GM23338 (cell line): Measurements from ENCODE around the gene PITX1. TPM values are rescaled to one million over a fixed set of nuclear protein-coding genes. Genes with fewer than 3 reads are reported as not detected.

Source experiments
- ATAC-seq: fragments of 200-7000 bp; cut with Tn5 transposase; 3 replicates; pipeline ENCODE4 v1.9.1; 2020
- DNase-seq: peaks from one replicate; pipeline ENCODE4 v3.0.0-alpha.2; 2015; ENCODE audit warnings: low spot score
- H2AFZ ChIP-seq: fragments of 200-600 bp; sonication (generic); 2 replicates; pipeline ENCODE4 v1.8.0; 2016; ENCODE audit warnings: antibody characterized with exemption, mild to moderate bottlenecking, moderate library complexity
- H3F3A ChIP-seq: fragments of 200-600 bp; sonication (generic); replicated peaks from 2 replicates; pipeline ENCODE4 v1.8.0; 2017; ENCODE audit warnings: antibody characterized with exemption, mixed run types, low read depth
- H3K27ac ChIP-seq: fragments of 200-600 bp; sonication (generic); 2 replicates; pipeline ENCODE4 v1.6.1; 2016; ENCODE audit warnings: low read depth
- H3K27me3 ChIP-seq: fragments of 200-600 bp; sonication (generic); 2 replicates; pipeline ENCODE4 v1.8.0; 2016; ENCODE audit warnings: mild to moderate bottlenecking, mixed run types, moderate library complexity; ENCODE audit not compliant: insufficient read depth
- H3K36me3 ChIP-seq: fragments of 200-600 bp; sonication (generic); 2 replicates; pipeline ENCODE4 v1.8.0; 2016; ENCODE audit warnings: mild to moderate bottlenecking; ENCODE audit not compliant: insufficient read depth
- H3K4me1 ChIP-seq: fragments of 200-600 bp; sonication (generic); 2 replicates; pipeline ENCODE4 v1.8.0; 2016; ENCODE audit warnings: mild to moderate bottlenecking, moderate library complexity; ENCODE audit not compliant: insufficient read depth
- H3K4me2 ChIP-seq: fragments of 200-600 bp; sonication (generic); 2 replicates; pipeline ENCODE4 v1.7.1; 2017; ENCODE audit warnings: mixed run types
- H3K4me3 ChIP-seq: fragments of 200-600 bp; sonication (generic); 2 replicates; pipeline ENCODE4 v1.6.1; 2016; ENCODE audit warnings: mixed run types
- H3K79me2 ChIP-seq: fragments of 200-600 bp; sonication (generic); replicated peaks from 2 replicates; pipeline ENCODE4 v1.8.0; 2017; ENCODE audit warnings: mild to moderate bottlenecking; ENCODE audit not compliant: insufficient read depth
- H3K9me2 ChIP-seq: fragments of 200-600 bp; sonication (generic); 2 replicates; pipeline ENCODE4 v1.8.0; 2017; ENCODE audit not compliant: insufficient read depth
- H4K20me1 ChIP-seq: fragments of 200-600 bp; sonication (generic); replicated peaks from 2 replicates; pipeline ENCODE4 v1.8.0; 2017; ENCODE audit warnings: mild to moderate bottlenecking; ENCODE audit not compliant: insufficient read depth
- H3K27ac Mint-ChIP-seq: 2 replicates; pipeline ENCODE4 v1.8.0; 2020; ENCODE audit warnings: inconsistent platforms, mild to moderate bottlenecking, moderate library complexity, mixed read lengths
- H3K27me3 Mint-ChIP-seq: 3 replicates; pipeline ENCODE4 v1.8.0; 2022; ENCODE audit warnings: low read depth, mild to moderate bottlenecking, moderate library complexity, mixed read lengths, inconsistent platforms; ENCODE audit not compliant: insufficient read depth, poor library complexity
- H3K36me3 Mint-ChIP-seq: 3 replicates; pipeline ENCODE4 v1.8.0; 2021; ENCODE audit warnings: low read depth, mild to moderate bottlenecking, inconsistent platforms, moderate library complexity, mixed read lengths
- H3K4me1 Mint-ChIP-seq: 3 replicates; pipeline ENCODE4 v1.8.0; 2020; ENCODE audit warnings: mild to moderate bottlenecking, inconsistent platforms, mixed read lengths
- H3K4me3 Mint-ChIP-seq: 3 replicates; pipeline ENCODE4 v1.8.0; 2021; ENCODE audit warnings: moderate library complexity, mild to moderate bottlenecking, inconsistent platforms, mixed read lengths
- H3K9me3 Mint-ChIP-seq: 3 replicates; pipeline ENCODE4 v1.8.0; 2020; ENCODE audit warnings: moderate library complexity, mild to moderate bottlenecking, inconsistent platforms, mixed read lengths
- CREB1 ChIP-seq: fragments of 250-450 bp; sonication (Bioruptor Pico); IDR thresholded peaks from 2 replicates; pipeline ENCODE4 v1.5.0; 2020; ENCODE audit warnings: low read depth, mild to moderate bottlenecking, moderate library complexity
- EZH2 ChIP-seq: fragments of 200-600 bp; sonication (generic); IDR thresholded peaks from one replicate; pipeline ENCODE4 v1.8.0; 2017; ENCODE audit warnings: antibody characterized with exemption, mild to moderate bottlenecking, low read depth; ENCODE audit not compliant: unreplicated experiment
- EZH2phosphoT487 ChIP-seq: fragments of 200-600 bp; sonication (generic); IDR thresholded peaks from one replicate; pipeline ENCODE4 v1.8.1; 2018; ENCODE audit warnings: antibody characterized with exemption; ENCODE audit not compliant: unreplicated experiment
- JUNB ChIP-seq: IDR thresholded peaks from one replicate; pipeline ENCODE4 v1.6.1; 2016; ENCODE audit warnings: antibody characterized with exemption; ENCODE audit not compliant: unreplicated experiment
- POLR2AphosphoS5 ChIP-seq: IDR thresholded peaks from 2 replicates; pipeline ENCODE4 v1.6.1; 2016; ENCODE audit warnings: antibody characterized with exemption, low read depth
- ZNF114 ChIP-seq: fragments of 250-450 bp; sonication (Bioruptor Pico); IDR thresholded peaks from 2 replicates; pipeline ENCODE4 v1.5.0; 2020; ENCODE audit warnings: mild to moderate bottlenecking, moderate library complexity
- ZNF331 ChIP-seq: fragments of 250-450 bp; sonication (Bioruptor Pico); IDR thresholded peaks from 2 replicates; pipeline ENCODE4 v1.5.0; 2020; ENCODE audit warnings: low read depth, mild to moderate bottlenecking, moderate library complexity
- ZNF462 ChIP-seq: fragments of 250-450 bp; sonication (Bioruptor Pico); IDR thresholded peaks from 2 replicates; pipeline ENCODE4 v1.5.0; 2020; ENCODE audit warnings: mild to moderate bottlenecking, moderate library complexity
- polyA plus RNA-seq: library from polyadenylated mRNA; unstranded; fragments of >200 nt; fragmentation: Nextera tagmentation; extraction: Ambion mirVana; gene quantifications from 2 replicates; pipeline ENCODE4 v1.2.1, GENCODE V29; 2016
- total RNA-seq: library from RNA; depleted of rRNA; stranded (reverse); fragments of >200 nt; shearing (Covaris generic); gene quantifications from 2 replicates; pipeline ENCODE4 v1.2.3, GENCODE V29; 2014

Gene PITX1
- total and polyA plus RNA-seq, 2 experiments from 2014 or later, result not detected

- Histone ChIP-seq H2AFZ (no peak overlapping the region; the same call in 1 of the 2 replicates), H3K4me3 (peak overlapping the region; percentile 55), H3K36me3 (no peaks in the 10 kb centered on the region), H3K79me2 (no peaks in the 10 kb centered on the region), H3K4me1 (peaks cover 4% of the 10 kb centered on the region; the same call in 1 of the 2 replicates), H3F3A (peaks cover 10% of the 10 kb centered on the region), H3K27ac (no peak overlapping the region), H3K4me2 (peak overlapping the region; percentile 83), H3K9me2 (no peaks in the 10 kb centered on the region), H3K27me3 (peaks cover 99% of the 10 kb centered on the region), H4K20me1 (peaks cover 23% of the 10 kb centered on the region)
- peak overlapping the region; percentile 41; the same call in 1 of the 3 replicates for H3K4me3 Mint-ChIP-seq
- H3K9me3 Mint-ChIP-seq, result peaks cover 7% of the 10 kb centered on the region; the same call in 2 of the 3 replicates
- no peaks in the 10 kb centered on the region for H3K36me3 Mint-ChIP-seq
- ATAC-seq (no peak), DNase-seq (no peak)
- peaks cover 14% of the 10 kb centered on the region for H3K4me1 Mint-ChIP-seq
- peaks cover 93% of the 10 kb centered on the region for H3K27me3 Mint-ChIP-seq
- no peak for TF ChIP-seq CREB1 (CRISPR knock-in tag)
- TF ChIP-seq EZH2phosphoT487, result peak; percentile 82
- peak; percentile 84 for TF ChIP-seq EZH2
- no peak overlapping the region for H3K27ac Mint-ChIP-seq
Measured at GRCh38 chr5:135038813-135039270, 4.8 kb upstream of the PITX1 start.

DNA sequence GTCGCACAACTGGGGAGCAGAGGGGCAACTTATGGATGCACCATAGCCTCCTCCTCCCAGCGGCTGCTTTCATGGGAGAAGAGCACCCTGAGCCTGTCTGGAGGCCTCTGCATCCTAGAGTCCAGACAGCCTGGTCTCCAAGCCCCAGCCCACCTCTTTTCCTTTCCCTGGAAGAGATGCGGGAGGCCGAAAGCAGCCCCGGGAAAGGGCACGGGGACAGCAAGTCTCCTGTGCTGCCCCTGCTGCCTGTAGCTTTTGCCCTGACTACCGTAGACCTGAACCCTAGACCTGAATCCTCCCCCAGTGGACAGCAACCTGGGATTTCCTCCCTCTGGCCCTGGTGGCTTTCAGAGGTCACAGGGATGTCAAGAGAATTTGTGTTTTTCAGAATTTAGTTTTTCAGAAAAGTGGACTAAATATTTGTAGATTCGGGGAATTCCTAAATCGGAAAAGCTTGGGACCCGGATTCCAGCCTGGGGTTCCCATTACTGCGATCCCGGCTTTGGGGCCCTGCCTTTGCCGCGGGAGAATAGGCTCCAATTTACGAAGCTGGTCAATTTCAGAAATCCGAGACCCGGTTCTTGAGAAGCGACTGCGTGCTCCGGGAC, 4.3 kb upstream of the PITX1 start:
- Histone ChIP-seq H3K79me2 (no peaks in the 10 kb centered on the region), H3K9me2 (no peaks in the 10 kb centered on the region), H2AFZ (no peak overlapping the region; the same call in 1 of the 2 replicates), H3K4me2 (peak overlapping the region; percentile 83; the same call in 1 of the 2 replicates), H3K36me3 (no peaks in the 10 kb centered on the region), H3K27me3 (peaks cover 99% of the 10 kb centered on the region), H3K4me3 (peak overlapping the region; percentile 55), H3K27ac (no peak overlapping the region), H4K20me1 (peaks cover 21% of the 10 kb centered on the region), H3F3A (peaks cover 10% of the 10 kb centered on the region), H3K4me1 (peaks cover 6% of the 10 kb centered on the region; the same call in 1 of the 2 replicates)
- Mint-ChIP-seq H3K4me3 (peak overlapping the region; percentile 41; the same call in 1 of the 3 replicates), H3K36me3 (no peaks in the 10 kb centered on the region), H3K9me3 (peaks cover 7% of the 10 kb centered on the region; the same call in 2 of the 3 replicates), H3K27me3 (peaks cover 91% of the 10 kb centered on the region), H3K27ac (no peak overlapping the region), H3K4me1 (peaks cover 15% of the 10 kb centered on the region)
- peak; percentile 42 for DNase-seq
- ATAC-seq, result no peak
- TF ChIP-seq EZH2, result peak; percentile 100
- TF ChIP-seq CREB1 (CRISPR knock-in tag), result no peak

- H3K27me3 Mint-ChIP-seq, result peaks cover 89% of the 10 kb centered on the region
- no peak for DNase-seq
- TF ChIP-seq EZH2 (peak; percentile 77), JUNB (no peak), POLR2AphosphoS5 (no peak), ZNF114 (CRISPR knock-in tag) (no peak), ZNF462 (CRISPR knock-in tag) (no peak), EZH2phosphoT487 (peak; percentile 2), ZNF331 (CRISPR knock-in tag) (no peak), CREB1 (CRISPR knock-in tag) (no peak)
Measured at GRCh38 chr5:135037519-135038204, 3.6 kb upstream of the PITX1 start.

More at GRCh38 chr5:135037519-135038204, 3.6 kb upstream of the PITX1 start:
- Mint-ChIP-seq H3K27ac (no peak overlapping the region), H3K9me3 (peaks cover 7% of the 10 kb centered on the region; the same call in 2 of the 3 replicates), H3K4me3 (peak overlapping the region; percentile 10; the same call in 1 of the 3 replicates), H3K4me1 (peaks cover 18% of the 10 kb centered on the region), H3K36me3 (no peaks in the 10 kb centered on the region)
- Histone ChIP-seq H3K9me2 (no peaks in the 10 kb centered on the region), H3F3A (peaks cover 10% of the 10 kb centered on the region), H3K79me2 (no peaks in the 10 kb centered on the region), H3K4me3 (no peak overlapping the region), H2AFZ (no peak overlapping the region), H4K20me1 (peaks cover 20% of the 10 kb centered on the region), H3K36me3 (no peaks in the 10 kb centered on the region), H3K4me1 (peaks cover 9% of the 10 kb centered on the region; the same call in 1 of the 2 replicates), H3K27ac (no peak overlapping the region), H3K4me2 (no peak overlapping the region), H3K27me3 (peaks cover 99% of the 10 kb centered on the region)
- no peak for ATAC-seq
